ENCODE measurements around the gene USP43.
A peak's percentile ranks its signal among the peaks of the same experiment; 100 is the strongest.
"Not testable (repeated sequence)": the region's sequence is repeated elsewhere in the genome, so short reads cannot be mapped to it uniquely, and the experiment has no call there.

The USP43 gene

GRCh38 chr17:9622961-9623360, 22.4 kb upstream of the USP43 start:
- H3K27ac ChIP-seq, result no peak overlapping the region
- no peak for TF ChIP-seq CTCF (conservative IDR thresholded peaks at IDR 0.05)

- TF ChIP-seq CTCF (conservative IDR thresholded peaks at IDR 0.05), result peak; percentile 67
- no peak overlapping the region for H3K27ac ChIP-seq
Observed at GRCh38 chr17:9628509-9628908, 16.8 kb upstream of the USP43 start.

- no peak overlapping the region for H3K27ac ChIP-seq
- TF ChIP-seq CTCF (conservative IDR thresholded peaks at IDR 0.05), result no peak
Observed at GRCh38 chr17:9632741-9633140, 12.6 kb upstream of the USP43 start.

- no peak for TF ChIP-seq CTCF (conservative IDR thresholded peaks at IDR 0.05)
- H3K27ac ChIP-seq, result no peak overlapping the region
Observed at GRCh38 chr17:9635340-9635739, 10.0 kb upstream of the USP43 start.

GRCh38 chr17:9636501-9636900, 8.8 kb upstream of the USP43 start:
- no peak for TF ChIP-seq CTCF (conservative IDR thresholded peaks at IDR 0.05)
- H3K27ac ChIP-seq, result no peak overlapping the region

- not testable (repeated sequence) for H3K27ac ChIP-seq
Observed at GRCh38 chr17:9640388-9640787, 4.9 kb upstream of the USP43 start.

- H3K27ac ChIP-seq, result peak overlapping the region; percentile 97; the same call in 1 of the 2 replicates
- TF ChIP-seq CTCF (conservative IDR thresholded peaks at IDR 0.05), result no peak
Observed at GRCh38 chr17:9643611-9644010, 1.7 kb upstream of the USP43 start.

- H3K27ac ChIP-seq, result peak overlapping the region; percentile 97
- peak; percentile 52 for TF ChIP-seq CTCF (conservative IDR thresholded peaks at IDR 0.05)
Observed at GRCh38 chr17:9645851-9646545, 681 bp downstream of the USP43 start.
